Keratinocyte (primary cell): Measurements from ENCODE around the gene MAML2.

Experiments used
- EZH2 ChIP-seq: IDR thresholded peaks from one replicate; pipeline ENCODE4 v1.6.1; 2012; ENCODE audit warnings: inconsistent platforms, mild to moderate bottlenecking, low read length, moderate library complexity
- TF ChIP-seq, protein P1 (sequence below), 3 experiments: IDR thresholded peaks in 1 of 3; conservative IDR thresholded peaks in 1 of 3; optimal IDR thresholded peaks in 1 of 3; 2 replicates in 2 of 3; 3 replicates in 1 of 3; pipeline versions ENCODE3 to v1.5.1; 2011; ENCODE audit warnings: low read length in 3 of 3, mild to moderate bottlenecking in 3 of 3, moderate library complexity in 2 of 3, control low read depth in 1 of 3, inconsistent platforms in 1 of 3; ENCODE audit not compliant: insufficient read depth in 2 of 3; ENCODE audit errors: extremely low read depth in 1 of 3

- no peak for TF ChIP-seq EZH2
- TF ChIP-seq, protein P1, sequence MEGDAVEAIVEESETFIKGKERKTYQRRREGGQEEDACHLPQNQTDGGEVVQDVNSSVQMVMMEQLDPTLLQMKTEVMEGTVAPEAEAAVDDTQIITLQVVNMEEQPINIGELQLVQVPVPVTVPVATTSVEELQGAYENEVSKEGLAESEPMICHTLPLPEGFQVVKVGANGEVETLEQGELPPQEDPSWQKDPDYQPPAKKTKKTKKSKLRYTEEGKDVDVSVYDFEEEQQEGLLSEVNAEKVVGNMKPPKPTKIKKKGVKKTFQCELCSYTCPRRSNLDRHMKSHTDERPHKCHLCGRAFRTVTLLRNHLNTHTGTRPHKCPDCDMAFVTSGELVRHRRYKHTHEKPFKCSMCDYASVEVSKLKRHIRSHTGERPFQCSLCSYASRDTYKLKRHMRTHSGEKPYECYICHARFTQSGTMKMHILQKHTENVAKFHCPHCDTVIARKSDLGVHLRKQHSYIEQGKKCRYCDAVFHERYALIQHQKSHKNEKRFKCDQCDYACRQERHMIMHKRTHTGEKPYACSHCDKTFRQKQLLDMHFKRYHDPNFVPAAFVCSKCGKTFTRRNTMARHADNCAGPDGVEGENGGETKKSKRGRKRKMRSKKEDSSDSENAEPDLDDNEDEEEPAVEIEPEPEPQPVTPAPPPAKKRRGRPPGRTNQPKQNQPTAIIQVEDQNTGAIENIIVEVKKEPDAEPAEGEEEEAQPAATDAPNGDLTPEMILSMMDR (optimal IDR thresholded peaks at IDR 0.05 in 1 of 3, IDR thresholded peaks at IDR 0.05 in 1 of 3, conservative IDR thresholded peaks at IDR 0.05 in 1 of 3; ENCODE audit: extremely low read depth in 1 of 3, insufficient read depth in 2 of 3, low read length in 3 of 3): no peak
Measured at GRCh38 chr11:96035031-96035739, 307.8 kb downstream of the MAML2 start.
